CD4-positive, alpha-beta T cell treated with Interleukin-1 beta for 1 hour (primary cell): Measurements from ENCODE around the gene AGXT2.

Experiments used
- DNase-seq, 2 donors: peaks; one replicate each; pipeline ENCODE4 v3.0.0-alpha.2; 2020 to 2022

AGXT2 gene, protein sequence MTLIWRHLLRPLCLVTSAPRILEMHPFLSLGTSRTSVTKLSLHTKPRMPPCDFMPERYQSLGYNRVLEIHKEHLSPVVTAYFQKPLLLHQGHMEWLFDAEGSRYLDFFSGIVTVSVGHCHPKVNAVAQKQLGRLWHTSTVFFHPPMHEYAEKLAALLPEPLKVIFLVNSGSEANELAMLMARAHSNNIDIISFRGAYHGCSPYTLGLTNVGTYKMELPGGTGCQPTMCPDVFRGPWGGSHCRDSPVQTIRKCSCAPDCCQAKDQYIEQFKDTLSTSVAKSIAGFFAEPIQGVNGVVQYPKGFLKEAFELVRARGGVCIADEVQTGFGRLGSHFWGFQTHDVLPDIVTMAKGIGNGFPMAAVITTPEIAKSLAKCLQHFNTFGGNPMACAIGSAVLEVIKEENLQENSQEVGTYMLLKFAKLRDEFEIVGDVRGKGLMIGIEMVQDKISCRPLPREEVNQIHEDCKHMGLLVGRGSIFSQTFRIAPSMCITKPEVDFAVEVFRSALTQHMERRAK

DNA sequence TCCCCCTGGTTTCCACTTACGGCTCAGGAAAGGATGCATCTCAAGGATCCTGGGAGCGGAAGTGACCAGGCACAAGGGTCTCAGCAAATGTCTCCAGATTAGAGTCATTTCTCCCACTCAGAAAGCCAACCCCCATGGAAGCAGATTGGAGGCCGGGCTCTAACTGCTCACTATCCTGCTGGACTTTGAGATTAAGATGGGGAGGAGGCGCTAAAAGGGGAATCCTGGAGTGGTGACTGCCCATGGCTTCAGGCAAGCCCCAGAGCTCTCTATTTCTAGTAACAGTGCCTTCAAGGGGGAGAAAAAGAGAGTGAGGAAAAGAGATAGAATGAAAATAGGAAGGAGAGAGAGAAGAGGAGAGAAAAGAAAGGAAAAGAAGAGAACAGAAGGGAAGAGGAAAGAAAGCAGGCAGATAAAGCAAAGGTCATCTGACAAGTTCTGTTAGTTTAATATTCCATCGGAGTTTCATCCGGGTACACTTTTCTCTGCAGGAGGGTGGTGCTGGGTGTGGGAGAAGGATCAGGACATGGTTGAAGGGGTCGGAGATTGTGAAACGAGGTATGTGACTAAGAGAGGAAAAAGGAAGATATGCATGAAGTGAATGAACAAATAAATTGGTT lies at the start of gene AGXT2:
Gene AGXT2 (minus strand): TSS at position 165 of the 620 bp plus-strand sequence. CDS start 57 bp downstream, at position 108.
- no peak for DNase-seq

DNA sequence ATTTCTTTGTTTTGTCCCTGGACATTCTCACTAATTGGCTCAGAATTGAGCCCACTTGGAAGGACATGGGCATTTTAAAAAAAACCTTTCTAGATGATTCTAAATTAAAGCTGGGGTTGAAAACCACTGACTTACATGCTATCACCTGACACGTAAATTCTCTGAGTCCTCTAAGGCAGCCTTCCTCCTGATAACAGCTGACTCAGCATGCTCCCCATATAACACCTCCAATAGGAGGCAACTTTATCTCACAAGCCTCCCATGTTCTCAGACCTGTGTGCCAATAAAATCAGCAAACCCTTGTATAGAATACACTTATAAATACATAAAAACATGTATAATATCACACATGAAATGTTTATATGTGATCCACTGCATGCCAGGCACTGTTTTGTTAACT lies 49.2 kb upstream of the AGXT2 start:
- DNase-seq, result no peak

DNA sequence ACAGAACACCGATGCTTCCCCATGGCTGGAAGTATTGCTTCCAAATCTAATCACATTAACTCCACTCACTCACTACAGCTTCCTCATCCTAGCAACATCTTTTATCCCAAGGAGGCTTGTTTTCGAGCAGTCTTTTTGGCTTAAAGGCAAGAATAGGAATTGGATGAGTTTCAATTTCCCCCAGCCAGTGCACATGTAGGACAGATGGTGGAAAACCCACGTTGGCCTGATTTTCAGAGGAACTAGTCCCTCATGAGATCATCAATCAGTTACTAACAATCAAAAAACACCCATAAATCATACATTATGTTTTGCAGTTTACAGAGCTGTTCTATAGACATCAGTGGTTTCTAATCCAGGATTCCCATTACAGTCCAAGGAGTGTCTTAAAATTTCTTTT lies 48.5 kb upstream of the AGXT2 start:
- no peak for DNase-seq

DNA sequence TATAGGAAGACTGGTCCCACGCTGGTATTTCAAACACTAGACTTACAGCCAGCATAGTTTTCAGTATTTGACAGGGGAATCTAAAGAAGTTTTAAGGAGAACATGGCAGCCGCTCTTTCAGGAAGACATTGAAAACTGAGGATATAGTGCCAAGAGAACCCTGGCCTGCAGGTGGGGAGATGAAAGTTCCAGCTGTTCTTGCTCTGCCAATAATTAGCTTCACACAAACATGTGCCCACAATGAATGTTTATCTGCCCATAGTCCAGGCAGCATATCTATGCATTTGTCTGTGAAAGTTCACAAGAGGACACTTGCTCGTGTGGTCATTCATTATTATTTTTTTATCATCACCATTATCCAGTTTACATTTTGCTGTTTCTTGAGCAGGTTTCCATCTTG lies 47.6 kb upstream of the AGXT2 start:
- DNase-seq, result no peak

DNA sequence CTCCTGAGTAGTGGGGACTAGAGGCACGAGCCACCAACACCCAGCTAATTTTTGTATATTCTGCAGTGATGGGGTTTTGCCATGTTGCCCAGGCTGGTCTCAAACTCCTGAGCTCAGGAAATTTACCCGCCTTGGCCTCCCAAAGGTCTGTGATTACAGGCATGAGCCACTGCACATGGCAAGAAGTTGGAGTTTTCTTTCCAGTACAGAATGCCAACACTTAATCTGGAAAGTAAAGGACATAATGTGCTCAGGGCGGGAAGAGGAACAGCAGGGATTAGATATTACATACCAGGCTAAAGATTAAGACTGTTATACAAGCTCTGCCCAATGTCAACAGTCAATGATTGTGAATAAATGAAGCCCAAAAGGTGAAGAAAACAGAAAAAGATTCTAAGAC lies 47.2 kb upstream of the AGXT2 start:
- no peak for DNase-seq

DNA sequence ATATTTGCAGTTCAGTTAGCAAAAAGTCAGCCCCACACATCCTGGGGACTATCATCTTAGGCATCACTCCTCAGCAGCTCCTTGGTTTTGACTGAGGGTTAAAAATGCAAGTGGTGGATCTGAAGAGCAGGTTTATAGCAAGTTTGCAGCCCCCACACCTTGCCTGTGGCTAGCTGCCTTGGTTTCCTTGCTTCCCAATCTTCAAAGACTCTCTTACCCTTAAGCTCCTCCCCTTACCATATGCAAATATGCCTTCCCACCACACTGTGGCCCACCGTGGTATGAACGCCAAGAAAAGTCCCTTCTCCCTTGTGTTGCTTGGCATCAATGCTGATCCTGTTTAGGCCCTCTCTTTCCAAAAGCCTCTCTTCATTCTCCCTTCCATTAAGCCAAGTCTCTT lies 45.0 kb upstream of the AGXT2 start:
- no peak for DNase-seq

DNA sequence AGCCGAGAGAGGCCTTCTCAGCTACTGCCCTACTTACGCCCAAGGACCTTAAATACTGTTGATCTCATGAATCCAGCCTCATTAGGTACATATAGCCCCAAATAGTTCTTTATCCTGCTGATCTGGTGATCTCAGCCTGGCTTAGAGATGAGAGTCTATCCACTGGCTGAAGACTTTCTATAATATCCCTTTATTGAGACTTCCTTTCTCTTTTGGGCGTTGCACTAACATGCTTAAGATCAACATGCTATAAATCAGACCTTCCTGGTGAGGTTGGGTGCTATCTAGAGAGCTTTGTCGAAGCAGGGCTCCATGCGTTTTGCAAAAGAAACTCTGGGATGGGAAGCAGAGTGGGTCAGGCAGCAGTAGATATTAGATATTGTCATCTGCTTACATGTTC lies 44.0 kb upstream of the AGXT2 start:
- DNase-seq, result no peak

DNA sequence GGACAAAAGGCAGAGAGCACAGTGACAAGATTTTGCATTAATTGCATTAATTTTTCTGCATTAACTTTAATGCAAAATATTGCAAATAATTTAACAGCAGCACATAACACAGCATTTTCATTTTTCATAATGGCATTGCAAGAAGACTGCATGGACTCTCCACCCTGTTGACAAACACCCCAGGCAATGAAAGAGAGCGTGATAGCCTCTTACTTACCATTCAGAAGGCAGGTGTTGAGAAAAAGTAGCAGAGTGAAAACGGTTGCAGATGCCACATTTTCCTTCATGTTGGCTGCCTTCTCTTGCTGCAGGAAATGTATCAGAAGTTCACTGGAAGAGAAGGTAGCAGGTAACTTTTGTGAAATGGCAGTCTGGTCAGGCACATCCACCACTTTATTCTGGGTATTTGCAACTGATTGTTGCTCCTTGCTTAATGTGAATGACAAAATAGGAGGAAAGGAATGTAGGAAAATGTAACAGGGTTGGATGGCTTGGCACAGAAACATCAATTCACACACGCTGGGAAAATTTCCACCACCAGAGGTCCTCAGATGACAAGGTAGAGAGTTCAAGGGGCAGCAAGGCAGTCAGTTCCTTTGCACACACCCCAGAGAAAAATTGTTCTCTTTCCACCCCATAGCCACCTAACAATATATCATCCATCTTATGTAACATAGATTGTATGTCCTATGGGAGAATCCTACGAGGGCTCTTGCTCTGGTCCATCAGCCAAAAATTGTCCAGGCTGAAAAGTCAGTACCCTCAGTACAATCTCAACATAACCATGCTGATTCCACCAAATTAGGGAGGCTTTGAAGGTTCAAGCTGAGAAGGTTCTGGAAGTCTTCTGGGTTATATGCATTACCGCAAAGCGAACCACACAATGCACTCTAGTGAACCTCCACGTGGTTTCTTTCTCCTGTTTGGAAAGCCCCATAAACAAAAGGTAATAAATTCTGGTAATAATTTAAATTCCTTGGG lies 41.9 kb upstream of the AGXT2 start:
- DNase-seq, result peak; percentile 31 to 56

DNA sequence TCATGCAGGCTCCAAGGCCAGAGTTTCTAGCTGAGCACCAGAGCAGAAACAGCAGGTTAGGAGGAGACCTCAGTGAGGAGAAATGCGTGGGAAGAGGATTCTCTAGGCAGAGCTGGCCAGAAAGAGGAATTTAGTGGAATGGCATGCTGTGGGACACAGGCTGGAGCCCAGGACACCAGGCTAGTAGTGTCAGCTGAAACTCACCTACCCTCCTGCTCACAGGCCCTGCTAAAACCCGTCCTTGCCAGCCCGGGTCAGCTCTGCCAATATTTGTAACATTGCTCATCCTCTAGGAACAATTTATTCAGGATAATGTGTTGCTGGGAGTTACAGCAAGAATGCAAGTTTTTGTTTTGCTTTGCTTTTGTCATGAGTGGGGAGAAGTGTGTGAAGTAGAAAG lies 40.2 kb upstream of the AGXT2 start:
- no peak for DNase-seq

DNA sequence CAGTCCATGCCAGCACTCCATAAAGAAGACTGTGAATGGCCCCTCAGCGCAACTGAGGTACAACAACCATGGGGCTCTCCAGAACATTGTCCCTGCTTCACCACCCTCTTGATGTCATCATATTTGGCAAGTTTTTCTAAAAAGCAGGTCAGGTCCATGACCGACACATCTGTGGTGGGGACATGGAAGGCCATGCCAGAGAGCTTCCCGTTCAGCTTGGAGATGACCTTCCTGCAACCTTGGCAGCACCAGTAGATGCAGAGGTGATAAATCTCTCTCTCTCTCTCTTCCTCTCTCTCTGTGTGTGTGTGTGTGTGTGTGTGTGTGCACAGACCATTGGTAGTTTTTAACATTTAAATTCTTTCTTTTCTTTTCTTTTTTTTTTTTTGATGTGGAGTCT lies 35.4 kb upstream of the AGXT2 start:
- no peak for DNase-seq

DNA sequence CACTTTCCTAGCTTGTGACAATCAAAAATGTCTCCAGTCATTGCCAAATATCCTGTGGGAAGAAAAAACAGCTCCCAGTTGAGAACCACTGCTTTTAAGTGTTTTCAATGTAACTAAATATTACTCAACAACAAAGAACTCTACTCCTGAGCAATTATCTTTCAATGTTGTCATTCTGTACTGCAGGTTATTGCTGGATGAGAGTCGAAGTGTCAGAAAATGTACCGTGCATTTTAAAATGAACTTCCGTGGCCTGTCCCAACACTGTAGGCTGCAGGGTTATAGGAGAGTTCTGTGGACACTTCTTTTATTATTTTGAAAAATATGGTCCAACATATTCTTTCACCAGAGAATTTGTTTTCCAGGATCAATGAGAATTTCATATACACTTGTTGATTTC lies 34.8 kb upstream of the AGXT2 start:
- DNase-seq, result no peak

DNA sequence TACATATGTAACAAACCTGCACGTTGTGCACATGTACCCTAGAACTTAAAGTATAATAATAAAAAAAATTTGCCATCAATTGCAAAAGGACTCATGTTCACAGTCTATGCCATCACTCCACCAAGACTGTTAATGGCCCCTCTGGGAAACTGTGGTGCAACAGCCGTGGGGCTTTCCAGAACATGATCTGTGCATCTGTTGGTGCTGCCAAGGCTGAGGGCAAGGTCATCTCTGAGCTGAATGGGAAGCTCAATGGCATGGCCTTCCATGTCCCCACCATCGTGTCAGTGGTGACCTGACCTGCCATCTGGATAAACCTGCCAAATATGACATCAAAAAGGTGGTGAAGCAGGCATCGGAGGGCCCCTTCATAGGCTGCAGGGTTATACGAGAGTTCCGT lies 33.4 kb upstream of the AGXT2 start:
- no peak for DNase-seq

DNA sequence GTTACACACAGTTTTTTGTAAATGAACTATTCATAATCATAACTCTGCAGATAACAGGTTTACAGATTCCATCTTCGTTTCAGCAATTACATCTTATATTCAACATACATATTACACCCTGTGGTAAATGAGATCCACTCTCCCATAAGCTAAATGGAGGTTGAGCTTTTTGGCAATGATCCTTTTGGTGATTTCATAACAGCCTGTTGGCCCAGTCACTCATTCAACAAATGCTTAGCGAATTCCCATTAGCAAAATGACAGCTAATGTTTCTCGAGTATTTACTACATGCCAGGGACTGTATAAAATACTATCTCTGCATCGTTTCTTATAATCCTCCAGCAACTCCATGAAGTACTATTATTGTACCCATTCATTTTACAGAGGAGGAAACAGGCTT lies 25.4 kb upstream of the AGXT2 start:
- no peak for DNase-seq

DNA sequence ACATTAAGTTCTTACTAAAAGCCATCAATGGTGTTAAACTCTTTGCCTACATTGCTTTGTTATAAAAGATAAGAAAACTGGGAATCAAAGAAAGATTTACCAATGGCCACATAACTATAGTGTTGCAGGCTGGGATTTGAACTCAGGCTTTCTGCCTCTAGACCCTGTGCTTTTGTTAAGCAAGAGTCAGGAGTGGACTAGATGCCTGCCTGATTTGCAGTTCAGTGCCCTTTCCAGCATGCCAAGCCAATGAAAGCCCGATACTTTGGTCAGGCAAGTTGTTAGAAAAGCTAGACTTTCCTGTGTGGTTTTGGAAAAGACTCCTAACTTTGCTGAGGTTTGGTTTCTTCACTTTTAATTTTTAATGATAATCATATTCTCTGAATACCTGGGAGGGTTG lies 21.4 kb upstream of the AGXT2 start:
- no peak for DNase-seq

DNA sequence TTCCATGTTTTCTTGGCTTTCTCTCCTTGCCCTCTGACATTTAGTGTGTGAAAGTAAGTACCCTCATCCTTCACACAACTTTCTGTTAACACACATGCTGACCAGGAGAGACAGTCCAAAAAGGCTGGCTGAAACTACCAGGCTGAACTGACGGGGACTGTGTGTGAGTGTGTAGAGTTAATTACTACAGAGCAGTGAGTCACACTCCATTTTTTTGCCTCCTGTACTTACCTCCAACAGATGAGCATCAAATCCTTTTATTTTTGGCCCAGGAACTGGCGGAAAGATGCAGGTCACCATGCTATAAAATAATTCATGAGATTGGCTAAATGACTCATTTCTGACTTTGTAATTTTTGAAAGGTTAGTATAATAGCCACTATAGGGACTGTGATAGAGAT lies 20.2 kb upstream of the AGXT2 start:
- no peak for DNase-seq

DNA sequence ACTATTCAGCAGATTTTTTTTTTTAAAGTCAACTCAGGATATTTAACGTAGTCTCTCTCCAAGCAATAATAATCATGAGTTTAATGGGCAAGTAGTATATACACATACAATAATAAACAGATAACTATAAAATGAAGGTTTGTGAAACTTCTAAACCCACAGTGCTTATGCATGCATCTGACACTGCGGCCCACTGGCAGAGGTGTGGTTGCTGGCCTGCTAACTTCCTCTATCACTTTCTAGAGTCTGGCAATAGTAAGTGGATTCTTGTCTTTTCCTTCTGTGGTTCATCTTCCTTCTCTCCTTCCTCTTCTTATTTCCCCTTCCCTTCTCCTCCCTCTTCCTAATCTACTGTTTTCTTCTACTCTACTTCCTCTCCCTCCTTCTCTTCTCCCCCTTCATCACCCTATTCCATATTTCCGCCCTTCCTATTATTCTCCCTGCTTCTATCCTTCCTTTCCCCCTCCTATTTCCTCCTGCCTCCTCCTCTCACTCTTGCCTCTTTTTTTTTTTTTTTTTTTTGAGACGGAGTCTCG lies 18.6 kb upstream of the AGXT2 start:
- DNase-seq, result no peak

DNA sequence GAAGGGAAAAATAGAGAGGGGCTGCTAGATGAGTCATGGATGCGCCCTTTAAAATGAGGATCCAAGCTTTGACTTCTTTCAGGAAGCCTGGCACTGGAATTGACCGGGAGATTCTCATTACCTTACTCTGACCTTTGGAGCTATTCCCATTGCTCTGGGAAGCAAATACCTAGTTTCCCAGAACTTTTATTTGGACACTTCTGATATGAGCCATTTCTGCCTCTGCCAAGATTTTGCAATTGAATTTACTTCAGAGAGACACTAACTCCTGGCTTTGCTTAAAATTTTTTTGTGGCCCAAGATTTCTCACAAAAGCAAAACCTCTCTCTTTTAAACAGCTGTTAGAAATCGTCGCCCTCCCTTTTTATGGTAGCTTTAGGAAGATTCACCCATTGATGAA lies 15.7 kb upstream of the AGXT2 start:
- no peak for DNase-seq

DNA sequence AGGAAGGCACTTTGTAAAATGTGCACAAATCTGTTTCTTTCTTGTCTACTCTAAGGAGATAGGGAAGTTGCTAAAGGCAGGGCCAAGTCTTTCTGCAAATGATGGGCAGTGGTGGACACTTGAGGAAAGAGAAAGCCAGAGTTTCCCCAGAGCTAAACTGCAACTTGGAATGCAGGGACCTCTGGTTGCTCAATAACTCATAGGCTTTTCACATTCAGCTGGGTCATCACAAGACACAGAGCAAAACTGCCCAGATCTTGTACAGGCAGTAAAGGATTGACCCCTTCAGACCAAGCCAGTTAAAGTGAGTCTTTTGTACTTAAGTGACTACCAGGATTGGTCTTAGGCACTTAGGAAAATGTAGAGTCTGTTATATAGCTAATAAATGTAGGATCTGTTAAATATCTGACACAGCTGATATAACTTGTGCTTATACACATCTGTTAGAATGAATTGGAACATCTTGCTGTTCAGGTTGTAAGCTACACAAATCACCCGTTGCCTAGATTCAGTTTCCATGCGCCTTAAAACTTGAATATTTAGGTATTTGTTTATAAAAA lies 13.5 kb upstream of the AGXT2 start:
- DNase-seq, result no peak

DNA sequence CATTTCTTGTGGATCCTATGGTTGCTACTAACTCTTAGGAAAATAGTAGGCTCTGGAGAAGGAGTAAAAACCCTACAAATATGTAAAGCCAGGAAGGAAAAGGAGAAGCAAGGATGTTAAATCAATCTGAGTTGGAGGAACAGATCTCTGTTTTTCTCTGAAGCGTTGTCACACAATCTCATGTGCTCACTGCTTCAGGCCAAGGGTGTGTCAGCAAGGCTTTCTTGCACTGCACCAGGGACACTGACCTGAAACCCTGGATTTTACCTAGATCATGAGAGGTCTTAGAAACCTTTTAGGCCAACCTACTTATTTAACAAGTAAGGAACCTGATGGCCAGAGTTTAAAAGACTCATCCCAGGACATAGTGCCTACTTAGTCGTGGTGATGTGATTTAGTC lies 12.5 kb upstream of the AGXT2 start:
- no peak for DNase-seq

DNA sequence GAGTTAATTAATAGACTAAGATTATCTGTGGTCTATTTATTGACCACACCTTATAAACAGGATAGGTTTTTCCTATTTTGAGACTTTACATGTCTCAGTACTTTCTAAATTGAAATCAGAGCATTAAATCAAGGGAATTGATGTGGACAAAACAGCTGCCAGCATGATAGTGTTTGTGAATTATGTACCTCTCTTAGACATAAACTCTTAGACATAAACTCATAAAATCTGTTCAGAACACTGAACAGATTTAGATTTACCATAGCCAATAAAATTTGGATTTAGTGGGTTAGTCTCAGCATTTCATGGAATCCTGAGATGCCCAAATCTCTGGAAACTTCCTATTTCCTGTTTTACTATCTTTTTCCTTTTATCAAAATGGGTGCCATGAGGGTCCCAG lies 11.5 kb upstream of the AGXT2 start:
- no peak for DNase-seq

DNA sequence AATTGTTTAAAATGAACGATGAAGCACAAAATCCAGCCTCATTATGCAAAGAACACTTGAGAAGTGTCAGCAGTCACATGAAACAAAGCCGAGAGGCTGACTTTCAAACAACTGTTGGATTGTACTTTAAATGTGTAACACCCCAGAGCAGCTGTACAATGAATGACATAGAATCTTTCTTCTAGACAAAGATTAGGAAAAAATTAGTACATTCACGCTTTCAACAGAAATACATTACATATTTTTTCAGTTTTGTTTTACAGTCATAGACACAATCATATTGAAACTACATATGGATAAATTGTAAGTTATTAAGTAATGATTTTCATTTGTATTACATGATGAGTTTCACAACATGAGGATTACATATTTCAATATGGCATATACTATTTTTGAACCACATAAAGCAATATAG lies 10.6 kb upstream of the AGXT2 start:
- DNase-seq, result no peak

DNA sequence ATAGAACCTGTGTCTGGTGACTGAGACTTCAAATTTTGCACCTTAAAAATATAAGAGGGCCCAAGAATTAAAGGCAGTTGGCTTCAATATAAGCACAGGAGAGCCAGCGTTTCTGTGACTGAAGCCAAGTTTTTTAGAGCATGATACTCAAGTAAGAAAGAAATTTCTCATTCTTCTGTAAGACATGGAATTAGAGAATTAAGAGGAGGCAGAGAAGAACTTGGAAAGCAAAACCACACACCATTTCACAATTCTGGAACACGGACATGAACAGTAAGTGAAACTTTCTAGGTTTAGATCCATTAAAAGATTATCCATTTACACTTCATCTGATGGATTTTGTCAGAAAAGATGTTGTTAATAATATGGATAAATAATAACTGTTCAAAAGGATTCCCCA lies 8.9 kb upstream of the AGXT2 start:
- no peak for DNase-seq

DNA sequence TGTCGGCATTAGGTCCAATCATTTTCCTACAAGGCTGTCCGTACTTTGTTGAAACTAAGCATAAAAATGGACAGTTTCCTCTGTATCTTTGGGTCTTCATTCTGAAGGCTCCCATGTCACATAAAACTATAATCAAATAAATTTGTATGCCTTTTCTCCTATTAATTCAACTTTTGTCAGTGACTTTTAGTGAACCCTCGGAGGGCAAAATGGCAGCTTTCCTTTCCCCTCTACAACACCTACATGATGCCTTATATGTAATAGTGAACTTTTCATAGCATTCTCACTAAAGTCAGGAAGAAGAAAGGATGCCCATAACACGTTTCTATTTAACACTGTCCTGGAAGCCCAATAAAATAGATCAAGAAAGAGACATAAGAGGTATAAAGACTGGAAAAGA lies 5.1 kb upstream of the AGXT2 start:
- no peak for DNase-seq
